ENCODE results near the gene NUP133. TPM values are rescaled to one million over a fixed set of nuclear protein-coding genes. Genes with fewer than 3 reads are reported as not detected.

The NUP133 gene
- total and polyA plus RNA-seq, 10 of the 15 experiments (the other 5 are each of a cell fraction or from before 2014, with no cell fraction given) = 10.9 to 45.4 (median 29.2) TPM

GRCh38 chr1:229432116-229432461 is 76.1 kb downstream of the NUP133 start:
- CTCF ChIA-PET = no interaction called here
- in situ Hi-C loops (cut with MboI) (no loop called here), intact Hi-C loops (cut with micrococcal nuclease; ENCODE audit: unreplicated experiment) (no loop called here)
- no peak for DNase-seq (ENCODE audit: low read depth, low spot score)
- Histone ChIP-seq H2AFZ (ENCODE audit: control insufficient read depth, low read depth, low read length) (no peak overlapping the region), H4K20me1 (ENCODE audit: control insufficient read depth, insufficient read depth) (peaks cover 4% of the 10 kb centered on the region; the same call in 1 of the 2 replicates), H3K36me3 (ENCODE audit: control insufficient read depth in 2 of 2, insufficient read depth in 2 of 2, low read length in 1 of 2) (no peaks in the 10 kb centered on the region), H3K9ac (ENCODE audit: control insufficient read depth, insufficient read depth, low read length) (no peak overlapping the region), H3K27me3 (replicated peaks in 1 of 2; ENCODE audit: control insufficient read depth in 2 of 2, insufficient read depth in 2 of 2, low read length in 1 of 2) (peaks cover 12 to 14% of the 10 kb centered on the region in 2 experiments), H3K4me2 (ENCODE audit: control insufficient read depth, insufficient read depth) (no peak overlapping the region), H3K79me2 (ENCODE audit: control insufficient read depth, insufficient read depth, low read length) (no peaks in the 10 kb centered on the region), H3K9me3 (replicated peaks; ENCODE audit: control insufficient read depth, insufficient read depth, low read length) (peaks cover 8% of the 10 kb centered on the region; the same call in 1 of the 3 replicates), H3K27ac (ENCODE audit: control insufficient read depth, insufficient read depth) (no peak overlapping the region), H3K4me3 (no peak overlapping the region), H3K4me1 (ENCODE audit: control insufficient read depth, insufficient read depth, low read length) (no peaks in the 10 kb centered on the region)
- POLR2A ChIA-PET = no interaction called here
- RAD21 ChIA-PET (ENCODE audit: unreplicated experiment) = no interaction called here
- 90% methylated on average over 34 of the region's 38 CpGs for WGBS (ENCODE audit: insufficient coverage, insufficient replicate concordance, low lambda C conversion rate, missing lambda C conversion rate)
- TF ChIP-seq, protein P1, sequence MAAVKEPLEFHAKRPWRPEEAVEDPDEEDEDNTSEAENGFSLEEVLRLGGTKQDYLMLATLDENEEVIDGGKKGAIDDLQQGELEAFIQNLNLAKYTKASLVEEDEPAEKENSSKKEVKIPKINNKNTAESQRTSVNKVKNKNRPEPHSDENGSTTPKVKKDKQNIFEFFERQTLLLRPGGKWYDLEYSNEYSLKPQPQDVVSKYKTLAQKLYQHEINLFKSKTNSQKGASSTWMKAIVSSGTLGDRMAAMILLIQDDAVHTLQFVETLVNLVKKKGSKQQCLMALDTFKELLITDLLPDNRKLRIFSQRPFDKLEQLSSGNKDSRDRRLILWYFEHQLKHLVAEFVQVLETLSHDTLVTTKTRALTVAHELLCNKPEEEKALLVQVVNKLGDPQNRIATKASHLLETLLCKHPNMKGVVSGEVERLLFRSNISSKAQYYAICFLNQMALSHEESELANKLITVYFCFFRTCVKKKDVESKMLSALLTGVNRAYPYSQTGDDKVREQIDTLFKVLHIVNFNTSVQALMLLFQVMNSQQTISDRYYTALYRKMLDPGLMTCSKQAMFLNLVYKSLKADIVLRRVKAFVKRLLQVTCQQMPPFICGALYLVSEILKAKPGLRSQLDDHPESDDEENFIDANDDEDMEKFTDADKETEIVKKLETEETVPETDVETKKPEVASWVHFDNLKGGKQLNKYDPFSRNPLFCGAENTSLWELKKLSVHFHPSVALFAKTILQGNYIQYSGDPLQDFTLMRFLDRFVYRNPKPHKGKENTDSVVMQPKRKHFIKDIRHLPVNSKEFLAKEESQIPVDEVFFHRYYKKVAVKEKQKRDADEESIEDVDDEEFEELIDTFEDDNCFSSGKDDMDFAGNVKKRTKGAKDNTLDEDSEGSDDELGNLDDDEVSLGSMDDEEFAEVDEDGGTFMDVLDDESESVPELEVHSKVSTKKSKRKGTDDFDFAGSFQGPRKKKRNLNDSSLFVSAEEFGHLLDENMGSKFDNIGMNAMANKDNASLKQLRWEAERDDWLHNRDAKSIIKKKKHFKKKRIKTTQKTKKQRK (IDR thresholded peaks at IDR 0.05; ENCODE audit: low read depth, low read length) = no peak
- TF ChIP-seq ASH2L (IDR thresholded peaks at IDR 0.05; ENCODE audit: borderline replicate concordance, low read depth) (no peak), NR2C2 (IDR thresholded peaks at IDR 0.05; ENCODE audit: borderline replicate concordance, control insufficient read depth, insufficient read length, low read depth) (no peak)
- no TSS peak for BruUV-seq (replicated peaks)
- FAIRE-seq = no peak
- no peak for ATAC-seq
- SMC1A ChIA-PET (ENCODE audit: uncharacterized antibody, unreplicated experiment) = no interaction called here
